Bronchial smooth muscle cell (primary cell): Measurements from ENCODE around the gene RDH13. TPM values are rescaled to one million over a fixed set of nuclear protein-coding genes. Genes with fewer than 3 reads are reported as not detected.

Source experiments
- total RNA-seq: library from RNA; depleted of rRNA; stranded (reverse); fragments of >200 nt; gene quantifications from 2 replicates; pipeline ENCODE4 v1.2.1, GENCODE V29; 2014

RDH13 gene
- 4.3 and 8.2 TPM in 2 replicates for total RNA-seq

DNA sequence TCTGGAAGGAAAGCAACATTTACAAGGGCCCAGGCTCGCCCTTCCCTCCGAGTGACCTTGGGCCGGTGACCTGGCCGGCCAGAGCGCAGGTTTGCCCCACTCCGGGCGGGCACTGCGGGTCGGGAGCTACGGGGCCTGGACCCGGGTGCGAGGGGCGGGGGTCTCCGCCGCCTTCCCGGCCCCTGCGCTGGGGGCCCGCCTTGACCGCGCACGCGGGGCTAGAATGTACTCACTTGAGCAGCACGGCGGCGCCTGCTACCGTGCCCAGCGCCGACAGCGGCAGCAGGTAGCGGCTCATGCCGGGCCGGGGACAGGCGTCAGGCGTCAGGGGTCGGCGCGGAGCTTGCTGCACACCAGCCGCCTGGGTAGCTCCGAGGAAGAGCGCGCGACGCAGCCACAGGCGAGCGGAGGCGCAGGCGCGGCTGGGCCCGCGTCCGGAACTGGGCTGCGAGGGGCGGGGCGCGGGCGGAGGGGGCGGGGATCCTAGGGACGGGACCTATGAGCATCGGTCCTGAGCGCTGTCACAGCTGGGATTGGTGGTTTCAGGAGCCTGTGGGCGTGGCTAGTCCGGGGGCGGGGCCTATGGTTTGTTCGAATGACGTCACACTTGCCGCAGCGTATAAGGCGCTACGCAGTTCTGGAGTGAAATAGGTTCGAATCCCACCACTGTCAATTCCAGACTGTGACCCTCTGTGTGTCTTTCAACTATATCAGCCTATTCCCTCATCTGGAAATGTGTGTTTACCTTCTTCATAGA, at the start of gene RDH13:
Gene RDH13 (minus strand): TSS at position 414 of the 757 bp plus-strand sequence. CDS start 116 bp downstream, at position 298.

DNA sequence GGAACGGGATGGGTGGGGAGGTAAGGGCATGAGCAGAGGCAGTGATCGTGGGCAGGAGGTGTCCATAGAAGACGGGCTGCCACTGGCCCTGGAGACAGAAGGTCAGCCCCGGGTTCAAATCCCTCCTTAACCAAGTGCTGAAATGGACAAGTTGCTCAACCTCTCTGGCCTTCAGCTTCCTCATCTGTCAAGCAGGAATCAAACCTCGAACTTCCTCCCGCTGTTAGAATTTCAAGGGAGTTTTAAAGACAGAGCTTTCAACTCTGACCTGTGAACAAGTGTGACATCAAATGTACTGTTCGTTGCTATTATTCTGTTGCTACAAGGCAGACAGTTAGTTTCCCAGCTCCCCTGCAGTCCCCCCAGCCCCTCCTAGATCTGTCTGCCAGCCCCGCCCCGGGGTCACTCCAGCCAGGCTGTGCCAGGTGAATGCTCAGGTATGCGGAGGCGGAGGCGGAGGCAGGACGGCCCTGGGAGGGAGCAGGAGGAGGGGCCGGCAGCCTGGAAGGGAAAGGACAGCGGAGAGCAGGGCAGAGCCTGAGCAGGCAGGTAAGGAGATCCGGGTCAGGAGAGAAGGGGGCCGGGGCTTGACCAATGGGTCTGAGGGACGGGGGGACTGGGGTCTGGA, 12.5 kb upstream of the RDH13 start, which contains the start of gene EPS8L1:
Gene EPS8L1 (plus strand): TSS at position 499 of the 628 bp plus-strand sequence. CDS start 576 bp downstream, outside the sequence.

Other genes starting within 250 kb of the RDH13 start
- not detected in 2 replicates for gene KIR3DL1, start 246.7 kb downstream of the RDH13 start, total RNA-seq
- gene KIR2DS4, start 230.5 kb downstream of the RDH13 start, total RNA-seq, result not detected in 2 replicates
- not detected in 2 replicates for gene KIR3DL2, start 212.7 kb downstream of the RDH13 start, total RNA-seq
- not detected in 2 replicates for gene FCAR, start 188.9 kb downstream of the RDH13 start, total RNA-seq
- not detected in 2 replicates for gene NCR1, start 157.0 kb downstream of the RDH13 start, total RNA-seq
- not detected in 2 replicates for gene NLRP7, start 115.6 kb downstream of the RDH13 start, total RNA-seq
- gene NLRP2, start 96.8 kb downstream of the RDH13 start, total RNA-seq, result not detected in 2 replicates
- gene GP6, start 24.9 kb downstream of the RDH13 start, total RNA-seq, result 0.09 TPM in 1 of 2 replicates, not detected in the other
- gene EPS8L1, start 12.7 kb upstream of the RDH13 start, total RNA-seq, result 0.47 and 0.52 TPM in 2 replicates
- 23.5 and 25.4 TPM in 2 replicates for gene PPP1R12C, start 54.5 kb upstream of the RDH13 start, total RNA-seq
- 29.6 and 33.3 TPM in 2 replicates for gene TNNT1, start 86.1 kb upstream of the RDH13 start, total RNA-seq
- gene TNNI3, start 94.6 kb upstream of the RDH13 start, total RNA-seq, result 0.32 and 0.52 TPM in 2 replicates
- gene DNAAF3, start 103.5 kb upstream of the RDH13 start, total RNA-seq, result 0.26 and 0.47 TPM in 2 replicates
- gene SYT5, start 117.1 kb upstream of the RDH13 start, total RNA-seq, result 0.09 and 0.16 TPM in 2 replicates
- 4.1 and 9.8 TPM in 2 replicates for gene PTPRH, start 146.4 kb upstream of the RDH13 start, total RNA-seq
- 0.95 and 1.5 TPM in 2 replicates for gene TMEM86B, start 165.6 kb upstream of the RDH13 start, total RNA-seq
- 24.0 and 24.4 TPM in 2 replicates for gene PPP6R1, start 195.9 kb upstream of the RDH13 start, total RNA-seq
- 20.2 and 20.3 TPM in 2 replicates for gene HSPBP1, start 217.0 kb upstream of the RDH13 start, total RNA-seq
- gene BRSK1, start 220.8 kb upstream of the RDH13 start, total RNA-seq, result 3.5 and 7.0 TPM in 2 replicates